Transverse colon (tissue), 4 donors: ENCODE measurements around the gene FARSB. TPM values are rescaled to one million over a fixed set of nuclear protein-coding genes. Genes with fewer than 3 reads are reported as not detected.

Source experiments
- DNase-seq: peaks from one replicate; pipeline ENCODE4 v3.0.0-alpha.2; 2019
- H3K27ac ChIP-seq, 4 donors: fragments of 200-600 bp; sonication (generic); 2 replicates each; pipeline ENCODE4 v1.5.1; 2016 to 2018; ENCODE audit warnings: inconsistent platforms in 4 of 4
- H3K27me3 ChIP-seq: fragments of 200-600 bp; sonication (generic); 2 replicates; pipeline ENCODE4 v1.5.1; 2017; ENCODE audit warnings: inconsistent platforms
- H3K36me3 ChIP-seq, 4 donors: fragments of 200-600 bp; sonication (generic); 2 replicates each; pipeline ENCODE4 v1.5.1; 2017 to 2019; ENCODE audit warnings: inconsistent platforms in 4 of 4
- H3K4me1 ChIP-seq, 4 donors: fragments of 200-600 bp; sonication (generic); 2 replicates each; pipeline ENCODE4 v1.5.1; 2017 to 2020; ENCODE audit warnings: inconsistent platforms in 4 of 4
- H3K4me3 ChIP-seq, 4 donors: fragments of 200-600 bp; sonication (generic); 1 replicate in 1 of 4; 2 replicates in 3 of 4; pipeline versions ENCODE4 v1.5.1 to v1.6.1; 2017 to 2019; ENCODE audit warnings: inconsistent platforms in 4 of 4
- H3K9me3 ChIP-seq, 2 donors: fragments of 200-600 bp; sonication (generic); 2 replicates each; pipeline ENCODE4 v1.5.1; 2017 to 2019; ENCODE audit warnings: inconsistent platforms in 2 of 2
- EP300 ChIP-seq: sonication (generic); formaldehyde crosslinking; IDR thresholded peaks from one replicate; pipeline ENCODE4 v1.6.1; 2017; ENCODE audit warnings: antibody characterized with exemption, low read depth
- POLR2A ChIP-seq: fragments of 450-650 bp; IDR thresholded peaks from one replicate; pipeline ENCODE4 v1.6.1; 2016; ENCODE audit warnings: antibody characterized with exemption, mild to moderate bottlenecking, moderate library complexity
- POLR2AphosphoS5 ChIP-seq, 3 donors: sonication (generic); formaldehyde crosslinking; IDR thresholded peaks; one replicate each; pipeline ENCODE4 v1.6.1; 2016; ENCODE audit warnings: antibody characterized with exemption in 3 of 3
- WGBS, 2 donors: methylation state at CpG; one replicate each; pipeline ENCODE4 v1.1.5; 2018; ENCODE audit warnings: low coverage in 1 of 2; 5-methylcytosine and 5-hydroxymethylcytosine counted together
- in situ Hi-C, 4 donors: fragments of 200-750 bp; cut with MboI; loops; one replicate each; pipeline versions ENCODE4 v1.15.0 to v1.15.1; 2017; ENCODE audit warnings: low sequenced_read_pairs in 3 of 4, low pct_ligation_motif_present in 1 of 4, low pct_unique_long_range_greater_than_20kb in 1 of 4
- intact Hi-C: fragments of 100-400 bp; cut with DNase I; formaldehyde crosslinking; loops from one replicate; pipeline ENCODE4 v1.15.1; 2023; ENCODE audit warnings: low total_unique reads
- total RNA-seq, 4 donors: library from RNA; depleted of rRNA; stranded (reverse); fragments of >200 nt; gene quantifications; one replicate each; pipeline ENCODE4 v1.1.0, GENCODE V29; 2016
- TF ChIP-seq, protein P1 (sequence below), 5 experiments: fragments of 200-600 bp in 3 of 5; fragments of 450-650 bp in 2 of 5; sonication (generic) in 3 of 5; IDR thresholded peaks; 1 replicate in 2 of 5; 2 replicates in 3 of 5; pipeline ENCODE4 v1.5.1; 2016 to 2017; ENCODE audit warnings: antibody characterized with exemption in 5 of 5, inconsistent platforms in 3 of 5, mild to moderate bottlenecking in 2 of 5, moderate library complexity in 1 of 5

The FARSB gene
- total RNA-seq, 4 donors from 2014 or later = 7.2 to 18.6 (median 9.5) TPM

DNA sequence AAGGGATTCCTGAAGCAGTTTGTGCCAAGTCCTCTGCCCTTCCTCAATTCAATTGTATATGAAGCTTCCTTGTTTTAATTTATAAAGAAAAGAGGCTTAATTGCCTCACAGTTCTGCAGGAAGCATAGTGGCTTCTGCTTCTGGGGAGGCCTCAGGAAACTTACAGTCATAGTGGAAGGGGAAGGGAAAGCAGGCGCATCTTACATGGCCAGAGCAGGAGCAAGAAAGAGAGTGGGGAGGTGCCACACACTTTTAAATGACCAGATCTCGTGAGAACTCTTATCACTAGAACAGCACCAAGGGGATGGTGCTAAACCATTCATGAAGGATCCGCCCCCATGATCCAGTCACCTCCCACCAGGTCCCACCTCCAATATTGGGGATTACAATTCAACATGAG lies 117.4 kb downstream of the FARSB start:
- no peak for DNase-seq
- intact Hi-C loops = no loop called here
- Histone ChIP-seq H3K9me3 (no peaks in the 10 kb centered on the region), H3K36me3 (no peaks in the 10 kb centered on the region), H3K4me1 (no peaks in the 10 kb centered on the region), H3K27me3 (no peaks in the 10 kb centered on the region), H3K4me3 (no peak overlapping the region), H3K27ac (no peak overlapping the region)
- in situ Hi-C loops = no loop called here
- WGBS, 2 donors = 71 to 81% methylated on average over 1 to 3 of the region's 3 CpGs
- TF ChIP-seq, protein P1, sequence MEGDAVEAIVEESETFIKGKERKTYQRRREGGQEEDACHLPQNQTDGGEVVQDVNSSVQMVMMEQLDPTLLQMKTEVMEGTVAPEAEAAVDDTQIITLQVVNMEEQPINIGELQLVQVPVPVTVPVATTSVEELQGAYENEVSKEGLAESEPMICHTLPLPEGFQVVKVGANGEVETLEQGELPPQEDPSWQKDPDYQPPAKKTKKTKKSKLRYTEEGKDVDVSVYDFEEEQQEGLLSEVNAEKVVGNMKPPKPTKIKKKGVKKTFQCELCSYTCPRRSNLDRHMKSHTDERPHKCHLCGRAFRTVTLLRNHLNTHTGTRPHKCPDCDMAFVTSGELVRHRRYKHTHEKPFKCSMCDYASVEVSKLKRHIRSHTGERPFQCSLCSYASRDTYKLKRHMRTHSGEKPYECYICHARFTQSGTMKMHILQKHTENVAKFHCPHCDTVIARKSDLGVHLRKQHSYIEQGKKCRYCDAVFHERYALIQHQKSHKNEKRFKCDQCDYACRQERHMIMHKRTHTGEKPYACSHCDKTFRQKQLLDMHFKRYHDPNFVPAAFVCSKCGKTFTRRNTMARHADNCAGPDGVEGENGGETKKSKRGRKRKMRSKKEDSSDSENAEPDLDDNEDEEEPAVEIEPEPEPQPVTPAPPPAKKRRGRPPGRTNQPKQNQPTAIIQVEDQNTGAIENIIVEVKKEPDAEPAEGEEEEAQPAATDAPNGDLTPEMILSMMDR (IDR thresholded peaks at IDR 0.05) = no peak
- TF ChIP-seq POLR2A = no peak
- TF ChIP-seq POLR2AphosphoS5 (IDR thresholded peaks at IDR 0.05) = no peak
- no peak for TF ChIP-seq EP300

DNA sequence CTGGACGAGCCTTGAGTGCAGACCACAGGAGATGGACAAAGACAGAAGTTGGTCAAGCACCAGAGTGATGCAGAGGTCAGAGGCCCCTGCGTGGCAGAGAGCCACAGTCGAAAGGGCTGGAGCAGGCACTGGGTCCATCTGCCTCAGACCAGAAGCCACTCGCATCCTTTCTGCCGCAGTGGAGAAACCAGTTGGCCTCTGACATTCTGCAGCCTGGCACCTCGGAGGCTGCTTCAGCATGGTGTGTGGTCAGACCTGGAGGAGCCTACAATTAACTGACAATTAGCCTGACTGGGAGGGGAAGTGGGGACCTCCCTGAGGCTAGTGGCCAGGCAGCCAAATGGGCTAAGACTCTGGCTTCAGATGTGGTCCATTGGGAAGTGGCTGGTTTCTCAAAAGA lies 120.4 kb downstream of the FARSB start:
- Histone ChIP-seq H3K4me1 (no peaks in the 10 kb centered on the region), H3K27me3 (no peaks in the 10 kb centered on the region), H3K27ac (no peak overlapping the region), H3K9me3 (no peaks in the 10 kb centered on the region), H3K36me3 (no peaks in the 10 kb centered on the region), H3K4me3 (no peak overlapping the region)
- in situ Hi-C loops = no loop called here
- WGBS, 2 donors = 87 to 100% methylated on average over 3 to 6 of the region's 6 CpGs
- intact Hi-C loops = no loop called here
- no peak for DNase-seq
- TF ChIP-seq EP300 (no peak), POLR2A (no peak), POLR2AphosphoS5 (IDR thresholded peaks at IDR 0.05) (no peak)
- TF ChIP-seq, protein P1 (IDR thresholded peaks at IDR 0.05) = no peak

DNA sequence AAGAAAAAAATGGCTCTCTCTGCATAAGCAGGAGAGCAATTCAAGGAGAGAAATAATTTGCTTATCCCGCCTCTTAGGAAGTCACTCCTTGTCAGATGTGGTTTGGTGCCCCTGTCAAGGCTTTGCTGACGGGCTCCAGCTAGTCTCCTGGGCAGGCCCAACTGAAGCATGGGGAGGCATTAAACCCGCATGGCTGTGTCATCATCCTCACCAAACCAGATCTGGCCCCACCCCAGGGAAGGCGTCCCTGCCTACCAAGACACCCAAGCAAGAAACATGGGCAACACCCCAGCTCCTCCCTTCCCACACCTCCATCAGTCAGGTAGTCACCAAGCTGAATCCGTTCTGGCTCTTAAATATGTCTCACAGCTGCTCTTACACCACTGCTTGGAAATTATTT lies 123.6 kb downstream of the FARSB start:
- Histone ChIP-seq H3K4me3 (no peak overlapping the region), H3K9me3 (no peaks in the 10 kb centered on the region), H3K36me3 (no peaks in the 10 kb centered on the region), H3K27ac (no peak overlapping the region), H3K27me3 (no peaks in the 10 kb centered on the region), H3K4me1 (no peaks in the 10 kb centered on the region)
- in situ Hi-C loops (no loop called here), intact Hi-C loops (no loop called here)
- TF ChIP-seq, protein P1 (IDR thresholded peaks at IDR 0.05) = no peak
- no peak for TF ChIP-seq POLR2AphosphoS5 (IDR thresholded peaks at IDR 0.05)
- TF ChIP-seq EP300 = no peak
- no peak for TF ChIP-seq POLR2A
- 82 to 91% methylated on average over 2 to 5 of the region's 5 CpGs for WGBS, 2 donors
- no peak for DNase-seq

DNA sequence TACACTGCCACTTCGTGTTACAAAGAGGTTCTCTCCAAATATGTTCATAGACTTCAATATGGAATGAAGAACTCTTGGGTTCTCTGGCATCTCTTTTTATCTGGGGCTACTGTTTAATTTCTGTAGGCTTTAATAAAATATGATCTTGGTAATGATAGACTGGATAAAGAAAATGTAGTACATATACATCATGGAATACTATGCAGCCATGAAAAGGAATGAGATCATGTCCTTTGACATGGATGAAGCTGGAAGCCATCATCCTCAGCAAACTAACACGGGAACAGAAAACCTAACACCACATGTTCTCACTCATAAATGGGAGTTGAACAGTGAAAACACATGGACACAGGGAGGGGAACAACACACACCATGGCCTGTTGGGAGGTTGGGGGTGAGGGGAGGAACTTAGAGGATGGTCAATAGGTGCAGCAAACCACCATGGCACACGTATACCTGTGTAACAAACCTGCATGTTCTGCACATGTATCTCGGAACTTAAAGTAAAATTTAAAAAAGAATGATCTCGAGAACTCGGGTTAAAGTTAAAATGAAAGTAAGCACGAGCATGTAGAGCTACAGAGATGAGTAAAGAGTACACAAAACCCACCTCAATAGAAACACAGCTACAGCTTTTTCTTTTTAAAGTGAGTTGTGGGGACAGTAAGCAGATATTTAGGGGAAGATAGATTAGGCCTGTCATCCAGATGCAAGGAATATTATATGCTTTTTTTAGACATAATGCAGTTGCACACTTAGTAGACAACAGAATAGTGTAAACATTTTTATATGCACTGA lies 129.2 kb downstream of the FARSB start:
- Histone ChIP-seq H3K27me3 (no peaks in the 10 kb centered on the region), H3K4me1 (no peaks in the 10 kb centered on the region), H3K27ac (no peak overlapping the region), H3K4me3 (no peak overlapping the region), H3K9me3 (no peaks in the 10 kb centered on the region), H3K36me3 (no peaks in the 10 kb centered on the region)
- 79 to 82% methylated on average over 5 to 7 of the region's 7 CpGs for WGBS, 2 donors
- DNase-seq = no peak
- in situ Hi-C loops = no loop called here
- TF ChIP-seq POLR2A (no peak), EP300 (no peak)
- TF ChIP-seq, protein P1 (IDR thresholded peaks at IDR 0.05) = no peak
- intact Hi-C loops = no loop called here
